DOHH2 (cell line): ENCODE results near the gene CCDC85C.

ENCODE experiments used
- EZH2phosphoT487 ChIP-seq: fragments of 200-600 bp; sonication (generic); IDR thresholded peaks from 2 replicates; pipeline ENCODE4 v1.6.1; 2017; ENCODE audit warnings: borderline replicate concordance, mild to moderate bottlenecking, antibody characterized with exemption, low read length, moderate library complexity, mixed read lengths
- TF ChIP-seq, protein P1 (sequence below): fragments of 200-600 bp; sonication (generic); IDR thresholded peaks from one replicate; pipeline ENCODE4 v1.5.1; 2014; ENCODE audit warnings: antibody characterized with exemption, mild to moderate bottlenecking, low read depth, low read length; ENCODE audit not compliant: poor library complexity, severe bottlenecking

DNA sequence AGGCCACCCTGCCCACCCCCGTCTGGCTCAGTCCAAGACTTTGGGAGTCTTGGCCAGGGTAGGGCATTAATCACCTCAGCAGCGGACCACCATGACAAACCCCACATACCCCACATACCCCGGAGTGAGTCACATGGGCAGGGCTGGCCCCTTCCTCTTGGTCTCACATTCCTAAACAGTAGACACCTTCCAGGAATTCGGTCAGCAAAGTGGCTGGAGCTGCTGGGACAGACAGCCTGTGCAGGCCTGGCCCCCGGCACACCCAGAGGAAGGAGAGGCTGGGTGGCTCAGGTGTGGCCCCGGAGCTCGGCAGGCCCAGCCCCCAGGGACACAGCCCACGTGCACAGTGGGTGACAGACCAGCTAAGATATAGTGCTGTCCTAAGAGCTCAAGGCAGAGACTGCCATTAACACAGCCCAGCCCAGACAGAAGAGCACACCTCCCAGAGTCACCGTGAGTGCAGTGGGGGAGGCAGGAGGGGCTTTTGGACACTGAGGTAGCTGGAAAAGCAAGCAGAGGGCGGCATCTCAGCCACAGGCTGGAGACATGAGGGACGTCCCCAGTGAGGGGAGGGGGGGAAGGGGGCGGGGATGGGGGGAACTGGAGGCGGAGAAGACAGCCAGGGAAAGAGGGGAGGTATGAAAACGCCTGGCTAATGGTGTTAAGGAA lies 24.0 kb downstream of the CCDC85C start:
- TF ChIP-seq, protein P1, sequence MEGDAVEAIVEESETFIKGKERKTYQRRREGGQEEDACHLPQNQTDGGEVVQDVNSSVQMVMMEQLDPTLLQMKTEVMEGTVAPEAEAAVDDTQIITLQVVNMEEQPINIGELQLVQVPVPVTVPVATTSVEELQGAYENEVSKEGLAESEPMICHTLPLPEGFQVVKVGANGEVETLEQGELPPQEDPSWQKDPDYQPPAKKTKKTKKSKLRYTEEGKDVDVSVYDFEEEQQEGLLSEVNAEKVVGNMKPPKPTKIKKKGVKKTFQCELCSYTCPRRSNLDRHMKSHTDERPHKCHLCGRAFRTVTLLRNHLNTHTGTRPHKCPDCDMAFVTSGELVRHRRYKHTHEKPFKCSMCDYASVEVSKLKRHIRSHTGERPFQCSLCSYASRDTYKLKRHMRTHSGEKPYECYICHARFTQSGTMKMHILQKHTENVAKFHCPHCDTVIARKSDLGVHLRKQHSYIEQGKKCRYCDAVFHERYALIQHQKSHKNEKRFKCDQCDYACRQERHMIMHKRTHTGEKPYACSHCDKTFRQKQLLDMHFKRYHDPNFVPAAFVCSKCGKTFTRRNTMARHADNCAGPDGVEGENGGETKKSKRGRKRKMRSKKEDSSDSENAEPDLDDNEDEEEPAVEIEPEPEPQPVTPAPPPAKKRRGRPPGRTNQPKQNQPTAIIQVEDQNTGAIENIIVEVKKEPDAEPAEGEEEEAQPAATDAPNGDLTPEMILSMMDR, result no peak
- TF ChIP-seq EZH2phosphoT487, result no peak
